ENCODE measurements around the gene SNX24.
A peak's percentile ranks its signal among the peaks of the same experiment; 100 is the strongest.

The SNX24 gene

DNA sequence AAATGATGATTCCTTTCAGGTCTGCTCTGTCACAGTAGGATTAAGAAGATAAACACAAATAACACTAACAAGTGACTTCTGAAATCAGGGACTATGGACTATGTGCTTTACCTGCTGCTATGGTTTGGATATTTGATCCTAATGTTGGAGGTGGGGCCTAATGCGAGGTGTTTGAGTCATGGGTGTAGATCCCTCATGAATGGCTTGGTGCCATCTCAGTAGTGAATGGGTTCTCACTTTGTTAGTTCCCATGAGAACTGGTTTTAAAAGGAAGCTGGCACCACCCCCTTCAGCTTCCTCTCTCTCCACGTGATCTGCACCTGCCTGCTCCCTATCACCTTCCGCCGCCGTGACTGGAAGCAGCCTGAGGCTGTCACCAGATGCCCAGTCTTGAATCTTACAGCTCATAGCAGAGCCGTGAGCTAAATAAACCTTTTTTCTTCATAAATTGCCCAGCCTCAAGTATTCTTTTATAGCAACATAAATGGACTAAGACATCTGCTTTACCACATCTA is 187.8 kb downstream of the SNX24 start:
- no peak for DNase-seq

DNA sequence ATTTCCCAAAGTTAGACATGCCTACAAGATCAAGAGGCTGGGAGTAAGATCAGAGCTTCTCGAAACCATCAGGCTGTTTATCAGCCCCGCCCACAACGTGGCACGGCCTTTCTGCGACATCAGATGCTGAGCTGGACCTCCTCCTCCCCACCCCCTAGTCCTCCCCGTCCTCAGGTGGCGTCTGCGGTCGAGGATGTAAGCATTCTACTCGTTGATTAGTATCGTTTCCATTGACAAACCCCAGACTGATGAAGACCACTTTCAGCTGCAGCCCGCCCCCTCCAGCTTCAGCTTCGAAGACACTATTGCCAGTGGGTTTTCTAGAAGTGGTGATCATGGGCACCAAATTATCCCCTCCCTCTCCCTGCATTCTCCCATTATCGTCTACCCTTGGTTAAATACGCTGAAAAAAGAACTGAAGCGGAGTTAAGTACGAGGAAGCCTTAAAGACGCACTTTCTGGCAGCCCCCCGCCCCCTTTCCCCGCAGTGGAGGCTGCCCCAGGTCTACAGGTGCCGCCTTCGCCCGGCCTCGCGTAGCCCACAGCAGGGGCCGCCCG is 190.0 kb downstream of the SNX24 start:
- DNase-seq, result no peak

DNA sequence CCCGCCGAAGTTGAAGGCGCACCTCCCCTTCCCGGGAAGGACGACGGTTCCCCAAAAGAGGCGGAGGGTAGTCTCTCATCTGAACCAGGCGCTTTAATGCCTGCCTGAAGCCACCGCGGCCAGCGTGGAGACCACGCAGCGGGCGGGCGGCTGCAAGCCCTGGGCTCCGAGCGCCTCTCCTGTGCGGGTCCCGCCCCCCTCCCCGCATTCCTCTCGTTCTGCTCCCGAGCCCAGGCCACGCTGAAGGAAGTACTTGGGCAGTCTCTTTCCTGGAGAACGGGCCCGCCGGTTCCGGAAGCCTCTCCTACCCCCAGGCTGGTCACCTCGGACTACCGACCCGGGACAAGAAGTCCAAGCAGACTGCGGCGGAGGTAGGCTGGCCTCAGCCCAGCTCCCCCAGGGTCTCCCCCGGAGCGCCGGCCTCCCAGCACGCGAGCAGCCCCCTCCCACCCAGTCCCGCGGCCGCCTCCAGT is 190.5 kb downstream of the SNX24 start:
- no peak for DNase-seq

DNA sequence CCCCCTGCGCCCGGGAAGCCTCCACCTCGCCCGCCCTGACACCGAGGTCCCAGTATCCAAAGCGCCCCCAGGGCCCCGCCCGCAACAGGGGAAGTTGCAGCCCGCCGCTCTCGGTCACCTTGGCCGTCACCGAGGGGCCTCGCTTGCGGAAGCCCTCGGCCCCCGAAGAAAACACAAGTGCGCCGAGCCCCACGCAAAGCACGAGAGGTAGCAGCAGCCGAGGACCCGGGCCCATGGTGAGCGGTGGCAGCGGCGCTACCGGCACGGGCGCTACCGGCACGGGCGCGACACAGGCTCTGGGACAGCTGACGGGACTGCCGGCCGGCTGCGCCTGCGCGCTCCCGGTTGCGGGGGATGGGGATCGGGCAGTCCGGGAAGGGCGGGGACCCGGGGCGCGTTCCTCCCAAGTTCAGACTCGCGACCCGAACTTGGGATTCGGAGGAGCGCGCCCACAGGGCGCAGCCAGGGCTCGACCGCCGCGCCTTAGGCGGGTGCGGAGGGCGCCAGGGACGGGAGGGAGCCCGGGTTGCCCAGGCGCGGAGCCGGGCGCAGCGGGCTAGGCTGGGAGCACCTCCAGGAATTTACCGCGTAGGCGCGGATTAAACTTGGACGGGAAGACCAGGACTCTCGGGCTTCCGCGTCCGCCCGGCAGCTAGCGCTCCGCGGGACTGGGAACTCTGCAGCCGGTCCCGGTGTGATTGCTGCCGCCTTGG is 191.1 kb downstream of the SNX24 start, which contains the start of gene PPIC:
PPIC (minus strand) TSS at position 335 of the 713 bp plus-strand sequence; CDS start at position 235, 100 bp downstream.
- DNase-seq, result peak; percentile 8

DNA sequence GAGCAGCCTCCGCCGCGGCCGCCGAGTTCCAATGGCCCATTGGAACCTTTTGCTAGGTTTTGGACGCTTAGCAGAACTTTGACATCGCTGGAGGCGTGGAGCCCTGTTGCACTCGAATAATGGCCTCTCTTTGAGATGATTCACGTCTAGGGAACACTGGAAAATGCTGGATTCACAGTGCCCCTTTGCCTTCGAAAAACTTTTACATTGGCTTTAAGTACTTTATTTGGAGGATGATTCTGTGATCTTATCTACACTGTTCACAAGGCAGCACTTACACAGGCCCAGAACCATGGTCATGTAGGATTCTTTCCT is 191.6 kb downstream of the SNX24 start:
- DNase-seq, result no peak

DNA sequence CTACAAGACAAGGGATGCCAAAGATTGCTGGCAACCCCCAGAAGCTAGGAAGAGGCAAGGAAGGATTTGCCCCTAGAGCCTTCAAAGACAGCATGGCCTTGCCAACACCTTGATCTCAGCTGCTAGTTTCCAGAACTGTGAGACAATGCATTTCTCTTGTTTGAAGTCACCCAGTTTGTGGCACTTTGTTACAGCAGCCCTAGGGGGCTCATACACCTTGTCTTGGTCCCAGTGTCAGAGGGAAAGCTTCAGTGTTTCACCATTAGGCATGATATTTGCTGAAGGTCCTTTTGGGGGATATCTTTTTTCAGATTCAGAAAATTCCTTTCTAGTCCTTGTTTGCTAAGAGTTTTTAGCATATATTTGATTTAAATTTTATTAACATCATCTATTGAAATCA is 194.3 kb downstream of the SNX24 start:
- DNase-seq, result no peak

DNA sequence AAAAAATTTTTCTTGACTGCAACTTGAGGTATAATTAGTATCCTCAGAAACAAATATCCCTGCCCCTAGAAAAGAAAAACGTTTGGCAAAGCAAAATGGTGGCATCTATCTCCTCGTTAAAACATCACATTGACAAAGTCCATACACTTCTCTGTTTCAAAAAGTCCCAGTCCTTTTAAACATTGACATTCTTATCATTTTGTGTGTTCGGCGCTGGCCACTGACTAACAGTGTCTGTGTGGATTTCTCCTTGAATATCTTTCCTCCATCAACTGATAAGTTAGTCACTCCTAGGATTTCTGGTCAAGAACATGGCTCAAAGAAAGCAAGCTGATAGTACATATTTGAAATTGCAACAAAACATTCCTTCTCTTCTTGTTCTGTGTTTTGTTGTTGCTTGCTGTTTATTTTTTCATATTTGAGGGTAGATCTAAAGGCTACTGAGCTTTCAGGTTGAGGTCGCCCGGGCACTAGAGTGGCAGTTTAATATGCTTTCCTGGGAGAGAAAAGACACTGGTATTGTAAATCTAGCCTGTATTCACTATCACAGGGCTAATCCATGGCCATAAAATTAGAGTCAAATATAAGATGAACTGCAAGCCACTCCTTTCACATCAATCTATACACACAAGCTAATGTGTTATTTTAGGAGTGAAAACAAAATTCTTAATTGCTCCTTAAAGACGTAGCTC is 199.7 kb downstream of the SNX24 start:
- DNase-seq, result no peak

DNA sequence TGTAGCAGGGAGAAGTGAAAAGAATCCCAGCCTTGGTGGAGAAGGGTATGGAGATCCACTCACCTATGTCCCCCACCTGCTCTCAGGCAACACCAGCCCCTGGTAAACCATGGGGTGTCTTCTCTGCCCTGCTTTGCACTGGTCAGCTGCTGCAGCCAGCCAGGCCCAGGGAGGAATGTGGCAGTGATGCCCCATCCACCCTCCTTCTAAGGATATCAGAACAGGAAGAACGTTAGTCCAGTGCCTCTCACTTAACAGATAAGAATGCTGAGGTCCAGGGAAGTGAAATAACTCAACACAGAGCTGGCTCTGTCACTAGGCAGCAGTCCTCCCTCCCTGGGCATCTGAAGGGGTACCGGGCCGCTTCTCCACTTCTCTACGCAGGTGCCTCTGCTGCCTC is 200.8 kb downstream of the SNX24 start:
- DNase-seq, result no peak

DNA sequence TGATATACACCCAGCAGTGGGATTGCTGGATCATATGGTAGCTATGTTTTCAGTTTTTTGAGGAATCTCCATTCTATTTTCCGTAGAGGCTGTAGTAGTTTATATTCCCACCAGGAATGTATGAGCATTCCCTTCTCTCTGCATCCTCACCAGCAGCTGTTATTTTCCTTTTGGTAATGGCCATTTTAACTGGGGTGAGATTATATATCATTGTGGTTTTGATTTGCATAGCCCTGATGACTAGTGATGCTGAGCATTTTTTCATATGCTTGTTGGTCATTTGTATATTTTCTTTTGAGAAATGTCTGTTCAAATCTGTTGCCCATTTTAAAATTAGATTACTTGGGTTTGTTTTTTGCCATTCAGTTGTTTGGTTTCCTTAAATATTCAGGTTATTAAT is 202.3 kb downstream of the SNX24 start:
- DNase-seq, result peak; percentile 45

DNA sequence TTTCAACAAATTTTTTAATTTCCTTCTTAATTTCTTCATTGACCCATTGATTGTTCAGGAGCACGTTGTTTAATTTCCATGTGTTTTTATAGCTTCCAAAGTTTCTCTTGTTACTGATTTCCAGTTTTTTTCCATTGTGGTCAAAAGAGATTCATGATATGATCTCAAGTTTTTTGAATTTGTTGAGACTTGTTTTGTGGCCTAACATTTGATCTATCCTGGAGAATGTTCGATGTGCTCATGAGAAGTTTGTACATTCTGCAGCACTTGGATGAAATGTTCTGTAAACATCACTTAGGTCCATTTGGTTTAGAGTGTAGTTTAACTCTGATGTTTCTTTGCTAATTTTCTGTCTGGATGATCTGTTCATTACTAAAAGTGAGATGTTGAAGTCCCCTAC is 205.8 kb downstream of the SNX24 start:
- DNase-seq, result no peak

Measured in NCI-H526 treated with DMSO at 0.1 percent for 48 hours (cell line).